Stomach (tissue), 4 donors: Measurements from ENCODE around the gene IFNAR1.

Experiments used
- POLR2A ChIP-seq, 4 donors: fragments of 450-650 bp; IDR thresholded peaks; one replicate each; pipeline ENCODE4 v1.6.1; 2016; ENCODE audit warnings: antibody characterized with exemption in 4 of 4, control low read depth in 2 of 4, mild to moderate bottlenecking in 1 of 4, moderate library complexity in 1 of 4
- POLR2AphosphoS5 ChIP-seq, 3 donors: sonication (generic); formaldehyde crosslinking; IDR thresholded peaks; one replicate each; pipeline ENCODE4 v1.6.1; 2016; ENCODE audit warnings: antibody characterized with exemption in 3 of 3

- TF ChIP-seq POLR2A (IDR thresholded peaks at IDR 0.05) (no peak), POLR2AphosphoS5 (IDR thresholded peaks at IDR 0.05) (no peak)
Observed at GRCh38 chr21:33327326-33327725, 2.6 kb downstream of the IFNAR1 start.
